Measurements from ENCODE around the gene OR9A4.

- TF ChIP-seq CTCF (conservative IDR thresholded peaks at IDR 0.05; ENCODE audit: low read length) (no peak), EZH2phosphoT487 (IDR thresholded peaks at IDR 0.05; ENCODE audit: borderline replicate concordance, low read depth, low read length) (no peak)
Observed at GRCh38 chr7:141952461-141952860, 36.3 kb downstream of the OR9A4 start.

Measured in OCI-LY7 (cell line).